HG03460 (cell line): ENCODE measurements around the gene FLRT2.

ENCODE experiments used
- ATAC-seq: cut with Tn5 transposase; IDR thresholded peaks from one replicate; pipeline ENCODE4 v1.9.1; 2021; ENCODE audit not compliant: unreplicated experiment

FLRT2 gene

DNA sequence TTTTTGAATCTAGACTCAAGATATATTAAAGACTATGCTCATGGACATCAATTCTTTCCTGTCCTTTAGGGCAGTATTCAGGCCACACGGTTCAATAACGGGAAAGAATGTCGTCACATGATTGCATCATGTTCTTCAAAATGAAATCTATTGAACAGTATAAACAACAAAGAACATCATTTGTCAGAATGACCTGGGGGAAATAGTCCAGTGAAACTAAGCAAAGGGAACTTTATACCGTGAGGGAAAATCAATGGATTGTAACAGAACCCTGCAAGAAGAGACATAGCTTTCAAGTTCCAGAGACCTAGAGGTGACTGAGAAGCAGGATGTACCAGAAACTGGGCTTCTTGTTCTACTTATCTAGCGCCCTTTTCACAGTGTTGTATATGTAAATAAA lies 32.7 kb downstream of the FLRT2 start:
- ATAC-seq: no peak

DNA sequence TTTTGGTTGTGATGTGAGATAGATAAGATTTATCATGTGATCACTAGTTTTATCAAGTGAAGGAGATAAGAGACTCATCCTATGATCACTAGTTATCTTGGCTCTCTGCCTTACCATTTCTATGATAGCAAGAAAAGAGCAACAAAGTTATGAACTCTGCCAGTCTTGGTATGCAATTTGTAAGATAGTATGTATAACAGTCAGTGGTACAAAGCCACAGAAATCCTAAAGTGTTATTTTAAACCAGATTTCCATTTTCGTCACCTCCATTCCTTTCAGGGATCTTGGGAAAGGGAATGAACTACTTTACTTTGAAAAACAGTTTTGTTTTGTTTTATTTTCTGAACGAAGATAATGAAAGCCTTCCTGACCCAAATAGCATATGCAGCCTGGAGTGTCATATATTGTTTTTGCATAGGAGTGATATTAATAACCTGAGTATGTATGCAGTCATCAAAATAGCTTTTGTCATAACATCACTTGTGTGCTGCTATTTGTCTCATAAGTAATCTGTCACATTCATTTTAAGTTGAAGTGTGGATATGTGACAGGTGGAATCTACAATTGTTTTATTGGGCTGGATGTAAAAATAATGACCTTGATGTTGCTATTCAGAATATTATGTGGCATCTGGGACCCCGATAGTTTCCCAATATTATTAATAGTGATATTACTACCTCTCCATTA lies 35.0 kb downstream of the FLRT2 start:
- no peak for ATAC-seq

DNA sequence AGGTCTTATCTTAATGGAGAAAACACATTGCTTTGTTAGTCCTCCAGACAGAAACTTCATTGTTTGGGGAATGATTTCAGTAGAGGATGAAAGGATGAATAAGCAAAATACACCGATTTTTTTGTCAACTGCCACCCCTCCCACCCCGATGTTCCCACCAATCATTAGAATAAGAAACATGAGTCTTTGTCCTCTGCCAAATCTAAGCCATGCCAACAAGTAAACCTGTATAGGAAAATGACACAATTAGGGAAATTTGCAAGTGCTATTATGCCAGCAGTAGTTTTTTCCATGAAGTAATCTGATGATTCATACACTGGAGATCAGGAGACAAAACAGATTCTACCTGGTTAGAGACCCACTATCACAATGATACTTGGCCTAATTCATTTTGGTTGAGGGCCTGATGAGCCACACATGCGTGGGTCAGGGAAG lies 35.9 kb downstream of the FLRT2 start:
- no peak for ATAC-seq

DNA sequence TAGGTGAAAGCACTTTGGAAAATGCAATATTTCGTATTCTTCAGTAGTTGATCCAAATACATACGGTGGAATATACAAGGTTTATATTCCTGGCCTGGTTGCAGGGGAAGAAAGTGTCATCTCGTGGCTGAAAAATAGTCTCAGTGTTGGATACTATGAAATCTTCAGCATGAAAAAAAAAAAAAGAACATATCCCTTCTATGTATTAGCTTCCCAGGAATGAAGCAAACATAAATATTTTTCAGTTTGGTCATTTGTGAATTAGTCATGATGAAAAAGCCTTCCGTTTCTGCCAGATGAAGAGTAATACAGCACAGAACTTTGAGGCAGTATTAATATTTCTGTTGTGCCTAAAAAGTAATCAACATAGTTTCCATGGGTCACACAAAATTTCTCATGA lies 36.7 kb downstream of the FLRT2 start:
- no peak for ATAC-seq

DNA sequence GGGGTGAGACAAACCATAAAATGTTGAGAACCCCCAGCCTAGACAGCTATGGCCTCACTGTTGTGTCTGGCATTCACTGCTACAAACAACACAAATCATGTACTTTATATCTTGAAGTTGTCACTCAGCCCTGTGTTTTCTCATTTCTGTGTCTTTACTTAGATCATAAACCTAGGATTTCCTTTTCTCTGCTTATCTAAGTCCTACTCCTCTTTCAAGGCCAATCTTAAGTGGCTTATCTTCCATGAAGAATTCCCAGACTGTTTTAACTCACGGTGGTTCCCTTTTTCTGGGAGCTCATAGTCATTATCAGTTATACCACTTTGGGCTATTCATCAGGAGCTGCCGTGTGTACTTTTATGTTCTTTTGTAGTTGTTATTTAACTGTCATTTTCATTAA lies 42.1 kb downstream of the FLRT2 start:
- no peak for ATAC-seq

DNA sequence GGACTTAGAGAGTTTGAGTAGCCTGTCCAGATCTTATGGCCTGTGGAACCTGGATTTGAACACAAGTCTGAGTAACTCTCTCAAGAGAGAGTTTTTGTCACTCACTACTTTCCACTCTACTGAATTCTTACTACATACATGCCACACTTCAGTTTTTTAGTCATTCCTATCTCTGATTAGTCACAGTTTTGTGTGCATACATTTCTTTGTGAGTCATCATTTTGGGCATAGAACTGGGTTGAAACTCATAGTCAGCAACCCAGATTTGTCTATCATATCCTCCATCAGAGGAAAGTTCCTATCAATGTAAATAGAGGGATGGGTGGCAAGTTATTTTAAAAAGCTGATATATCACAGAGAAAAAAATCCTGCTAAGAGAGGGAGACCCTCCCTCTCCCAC lies 42.9 kb downstream of the FLRT2 start:
- ATAC-seq: no peak

DNA sequence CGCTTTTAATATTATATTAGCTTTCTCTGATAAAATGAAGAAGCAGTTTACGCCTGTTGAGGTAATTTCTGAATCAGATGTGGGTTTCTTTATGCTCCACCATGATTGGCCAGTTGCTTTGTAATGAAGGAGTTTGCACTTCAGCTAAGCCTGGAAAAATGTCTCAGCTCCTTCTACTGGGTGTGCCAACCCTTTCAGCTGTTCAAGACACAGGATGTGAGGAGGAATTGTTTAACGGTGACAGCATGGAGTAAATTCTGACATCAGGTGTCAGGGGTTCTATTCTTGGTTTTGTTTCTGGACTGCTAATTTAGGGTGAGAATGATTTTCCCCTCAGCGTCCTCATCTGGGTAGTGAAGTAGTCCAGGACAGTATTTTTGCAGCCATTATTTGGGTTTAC lies 43.5 kb downstream of the FLRT2 start:
- no peak for ATAC-seq

DNA sequence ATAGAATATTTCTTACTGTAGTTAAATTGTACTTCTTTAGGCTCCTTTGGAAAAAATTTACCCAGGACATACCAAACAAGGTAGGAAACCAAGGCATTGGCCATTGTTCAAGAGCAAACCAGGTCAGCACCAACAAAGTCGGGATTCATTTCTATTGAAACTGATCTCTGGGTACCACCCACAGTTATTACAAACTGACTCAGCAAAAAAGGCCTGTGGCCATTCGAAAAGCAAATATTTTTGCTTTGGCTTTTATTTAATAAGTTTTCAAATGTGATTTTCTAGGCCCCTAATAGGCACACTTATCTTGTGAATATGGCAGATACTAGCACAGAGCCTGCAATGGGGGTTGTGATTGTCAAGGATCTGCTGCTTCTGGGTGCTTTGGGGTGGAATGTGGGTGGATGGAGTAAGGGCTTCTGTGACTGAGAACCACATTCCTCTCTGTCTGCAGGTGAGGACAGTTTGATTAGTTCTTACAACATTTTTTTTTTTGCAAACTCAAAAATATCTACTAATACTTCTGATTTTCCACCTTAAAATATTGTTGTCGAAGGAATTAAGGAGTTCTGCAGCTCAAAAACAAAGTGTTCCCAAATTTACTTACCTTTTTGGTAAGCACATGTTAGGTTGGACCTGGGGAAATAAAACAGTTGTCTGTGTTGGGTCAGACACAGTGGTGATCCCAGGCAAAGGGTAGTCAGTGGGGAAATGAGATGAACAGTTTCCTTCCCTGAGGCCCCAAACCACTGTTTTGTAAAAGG lies 45.1 kb downstream of the FLRT2 start:
- ATAC-seq: no peak

DNA sequence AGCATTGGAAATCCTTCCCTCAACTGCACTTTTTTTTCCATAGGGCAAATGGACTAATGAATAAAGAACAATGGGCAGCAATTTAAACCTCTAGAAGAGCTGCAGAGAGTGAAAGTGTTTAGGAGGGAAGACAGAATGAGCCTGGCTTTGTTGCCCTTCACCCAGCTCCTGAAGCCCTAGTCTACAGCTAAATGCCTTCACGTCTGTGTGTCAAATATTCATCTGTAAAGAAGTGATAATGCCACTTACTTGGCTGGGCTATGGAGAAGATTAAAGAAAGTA lies 45.6 kb downstream of the FLRT2 start:
- no peak for ATAC-seq

DNA sequence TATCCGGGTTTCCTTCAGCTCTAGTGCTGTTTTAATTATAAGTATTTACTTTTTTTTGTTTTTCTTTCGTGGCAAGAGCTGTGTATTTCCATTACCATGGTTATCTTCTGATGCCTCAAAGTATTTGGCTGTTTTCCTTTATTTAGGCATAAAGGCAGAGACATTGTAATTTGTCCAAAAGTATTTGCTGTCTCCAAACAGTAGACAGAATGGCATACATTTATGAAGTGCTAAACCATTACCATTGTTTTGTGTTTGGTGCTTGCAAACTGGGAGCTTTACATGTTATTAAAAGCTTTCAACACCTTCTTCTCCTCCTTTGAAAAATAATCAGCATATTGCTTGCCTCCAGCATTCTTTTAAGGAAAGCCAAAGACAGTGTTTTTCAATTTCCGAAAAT lies 46.3 kb downstream of the FLRT2 start:
- no peak for ATAC-seq

DNA sequence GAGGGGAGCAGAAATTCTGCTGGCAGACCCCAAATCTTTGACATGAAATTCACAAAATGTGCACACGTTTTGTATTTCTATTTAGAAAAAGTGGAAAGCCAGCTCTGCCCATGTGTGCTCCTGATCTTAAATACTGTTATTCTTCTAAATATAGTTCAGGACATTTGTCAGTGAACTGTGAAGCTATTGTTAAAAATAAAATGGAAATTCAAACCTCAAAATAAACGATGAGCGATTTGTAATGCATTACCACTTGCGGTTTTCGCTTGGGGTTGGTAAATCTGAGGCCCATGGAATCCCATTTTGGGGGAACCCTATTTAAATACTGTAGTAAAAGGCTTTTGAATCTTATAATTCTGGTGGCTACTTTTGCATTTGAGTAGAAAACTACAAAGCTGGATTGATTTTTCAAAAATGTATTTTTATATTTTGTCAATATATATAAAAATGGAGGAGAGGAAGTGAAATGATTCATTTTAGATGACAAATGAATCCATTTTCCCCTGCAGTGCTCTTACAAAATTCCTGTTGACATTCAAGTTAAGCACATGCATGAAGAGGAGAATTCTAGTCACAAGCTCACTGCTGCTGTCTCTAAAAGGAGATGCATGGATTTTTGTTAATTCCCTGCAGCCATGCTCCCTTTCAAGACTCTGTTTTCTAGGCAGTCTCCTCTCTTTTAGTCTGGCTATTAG lies 47.1 kb downstream of the FLRT2 start:
- ATAC-seq: no peak

DNA sequence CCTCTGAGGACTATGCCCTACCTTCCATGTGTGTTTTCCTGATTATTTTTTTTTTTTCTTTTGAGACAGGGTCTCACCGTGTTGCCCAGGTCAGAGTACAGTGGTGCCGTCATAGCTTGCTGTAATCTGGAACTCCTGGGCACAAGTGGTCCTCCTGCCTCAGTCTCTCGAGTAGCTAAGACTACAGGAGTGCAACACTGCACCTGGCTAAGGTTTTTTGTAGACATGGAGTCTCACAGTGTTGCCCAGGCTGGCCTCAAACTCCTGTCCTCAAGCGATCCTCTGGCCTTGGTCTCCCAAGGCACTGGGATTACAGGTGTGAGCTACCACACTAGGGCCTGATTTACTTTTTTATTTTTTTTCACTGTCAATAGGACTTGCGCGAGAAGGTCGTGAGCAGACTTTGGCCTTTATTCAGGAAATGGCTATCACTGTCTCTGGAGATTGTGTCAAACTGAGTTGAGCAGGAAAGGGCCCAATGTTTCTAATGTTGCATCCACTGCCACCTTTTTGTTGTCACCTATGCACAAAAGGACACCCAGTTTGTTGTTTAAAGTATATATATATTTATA lies 47.7 kb downstream of the FLRT2 start:
- ATAC-seq: no peak

DNA sequence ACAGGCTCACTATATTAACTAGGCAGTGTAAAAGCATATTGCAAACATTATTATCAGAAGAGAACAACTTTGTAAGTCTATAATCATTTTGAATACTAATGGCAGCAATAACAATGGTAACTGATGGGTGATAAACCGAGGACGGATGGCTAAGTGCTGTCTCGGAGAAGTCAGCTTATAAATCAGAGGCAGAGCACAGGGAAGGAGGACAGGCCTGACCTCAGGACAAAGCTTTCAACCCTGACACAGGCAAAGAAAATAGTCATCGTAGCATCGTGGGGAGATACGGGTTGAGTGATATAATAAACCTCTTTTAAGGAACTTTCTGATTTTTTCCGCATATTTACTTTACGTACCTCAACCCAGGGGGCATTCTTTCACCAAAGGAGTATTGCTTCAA lies 48.4 kb downstream of the FLRT2 start:
- no peak for ATAC-seq

DNA sequence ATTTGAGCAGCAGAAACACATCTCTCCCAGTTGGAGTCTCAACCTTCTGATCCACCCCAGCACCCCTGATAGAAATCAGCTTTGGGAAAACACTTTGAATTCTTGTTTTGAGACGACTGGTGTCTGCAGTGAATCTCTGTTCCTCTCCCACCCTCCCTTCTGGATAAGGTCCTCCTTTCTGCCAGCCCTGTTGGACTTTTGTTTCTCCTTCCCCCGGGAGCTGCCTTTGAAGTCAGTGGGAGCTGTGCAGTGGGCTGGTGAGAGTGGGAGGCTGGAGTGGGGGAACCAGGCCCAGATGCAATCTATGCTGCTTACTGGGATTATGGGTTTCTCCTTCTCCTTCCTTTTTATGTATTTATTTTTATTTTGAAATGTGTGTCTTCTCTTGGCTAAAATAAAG lies 49.0 kb downstream of the FLRT2 start:
- no peak for ATAC-seq

DNA sequence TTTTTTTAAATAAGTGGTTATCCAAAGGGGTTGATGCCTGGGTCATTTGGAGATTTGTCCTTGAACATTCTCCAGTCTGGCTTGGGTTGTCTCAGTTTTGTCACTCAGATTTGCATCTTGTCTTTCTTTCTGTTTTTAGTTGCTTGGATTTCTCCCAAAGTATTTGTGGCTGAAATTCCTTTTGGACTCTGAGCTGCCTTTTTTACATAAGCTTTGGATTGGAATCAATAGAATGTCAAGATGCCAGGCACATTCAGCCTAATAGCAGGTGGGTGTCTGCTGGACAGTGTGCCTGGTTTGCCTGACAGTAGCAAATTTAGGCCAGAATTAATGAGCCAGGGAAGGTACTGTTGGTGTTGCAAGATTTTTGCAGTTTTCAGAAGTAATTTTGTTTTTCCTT lies 50.0 kb downstream of the FLRT2 start:
- ATAC-seq: no peak

DNA sequence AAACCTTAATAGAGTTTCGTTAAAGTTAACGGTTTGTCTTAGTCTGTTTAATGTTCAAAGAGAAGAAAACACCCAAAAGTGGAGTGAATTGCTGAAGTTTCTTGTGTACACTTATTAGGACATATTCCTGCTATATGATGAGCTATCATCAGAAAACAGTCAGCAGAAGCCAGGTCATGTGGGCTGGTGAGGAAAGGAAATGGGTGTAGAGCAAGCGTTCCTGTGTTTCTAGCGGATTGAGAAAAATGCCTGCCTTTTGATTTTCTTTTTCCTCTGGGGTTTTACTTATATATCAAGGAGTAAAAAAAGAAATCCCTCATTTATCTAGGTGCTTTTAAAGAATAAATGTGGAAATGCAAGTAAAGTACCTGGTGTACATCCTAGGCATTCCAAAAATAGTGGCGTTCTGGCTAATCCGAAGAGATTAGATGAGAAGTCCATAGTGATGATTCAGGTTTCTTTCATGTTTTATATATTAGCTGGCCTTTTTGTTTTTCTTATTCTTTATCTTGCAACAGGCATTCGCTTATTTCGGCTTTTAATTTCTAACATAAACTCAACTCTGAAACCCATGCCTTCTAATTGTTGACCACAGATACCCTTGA lies 50.7 kb downstream of the FLRT2 start:
- ATAC-seq: no peak

DNA sequence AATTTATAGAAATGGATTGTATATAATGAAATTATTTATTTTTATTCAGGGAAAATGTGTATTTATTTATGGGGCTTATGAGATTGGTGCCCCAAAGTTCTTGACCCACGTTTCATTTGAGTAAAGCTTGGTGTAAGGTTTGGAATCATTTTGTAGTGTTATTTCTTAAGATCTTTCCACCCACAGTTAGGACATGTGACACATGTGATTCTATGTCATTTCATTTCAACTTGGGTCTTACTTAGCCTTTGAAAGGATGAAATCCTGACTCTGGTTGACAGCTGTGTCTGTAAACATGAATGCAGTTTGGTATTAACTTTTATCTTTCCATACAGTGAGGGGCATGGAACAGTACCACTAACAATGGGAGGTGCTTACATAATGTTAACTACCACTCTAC lies 51.7 kb downstream of the FLRT2 start:
- ATAC-seq: no peak

DNA sequence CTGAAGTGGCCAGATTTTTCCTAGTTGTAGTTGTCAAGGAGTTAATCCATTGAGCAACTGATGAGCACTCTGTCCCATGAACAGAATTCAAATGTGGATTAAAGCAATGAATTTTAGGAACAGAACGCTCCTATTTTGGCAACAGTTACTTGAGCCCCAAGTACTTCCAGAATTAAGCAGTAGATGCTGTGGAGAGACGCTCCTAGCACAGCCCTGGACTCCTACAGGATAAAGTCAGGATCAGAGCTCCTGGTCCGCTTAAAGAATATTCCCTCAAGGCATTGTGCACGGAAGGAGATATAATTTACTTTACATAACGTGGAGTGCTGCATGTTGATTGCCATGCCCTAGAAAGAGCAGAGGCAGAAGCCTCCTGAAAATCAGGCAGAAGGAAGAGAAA lies 53.4 kb downstream of the FLRT2 start:
- no peak for ATAC-seq

DNA sequence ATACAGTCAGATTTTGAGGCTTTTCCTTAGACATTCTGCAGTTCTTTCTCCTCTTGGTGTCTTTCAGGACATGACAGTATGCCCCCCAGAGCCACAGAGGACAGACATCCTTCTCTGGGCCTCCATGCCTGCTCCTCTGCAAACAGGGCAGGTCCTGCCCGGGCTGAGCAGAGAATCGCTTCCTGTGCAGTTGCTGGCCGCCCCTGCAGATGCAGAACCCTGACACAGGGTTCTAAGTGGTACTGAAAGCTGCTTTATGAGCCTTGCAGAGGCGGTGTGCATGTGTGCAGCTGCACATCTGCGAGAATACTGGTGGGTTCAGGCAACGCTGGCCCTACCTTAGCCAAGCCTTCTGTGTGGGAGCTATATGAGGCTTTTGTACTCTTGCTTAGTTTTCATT lies 54.5 kb downstream of the FLRT2 start:
- no peak for ATAC-seq

DNA sequence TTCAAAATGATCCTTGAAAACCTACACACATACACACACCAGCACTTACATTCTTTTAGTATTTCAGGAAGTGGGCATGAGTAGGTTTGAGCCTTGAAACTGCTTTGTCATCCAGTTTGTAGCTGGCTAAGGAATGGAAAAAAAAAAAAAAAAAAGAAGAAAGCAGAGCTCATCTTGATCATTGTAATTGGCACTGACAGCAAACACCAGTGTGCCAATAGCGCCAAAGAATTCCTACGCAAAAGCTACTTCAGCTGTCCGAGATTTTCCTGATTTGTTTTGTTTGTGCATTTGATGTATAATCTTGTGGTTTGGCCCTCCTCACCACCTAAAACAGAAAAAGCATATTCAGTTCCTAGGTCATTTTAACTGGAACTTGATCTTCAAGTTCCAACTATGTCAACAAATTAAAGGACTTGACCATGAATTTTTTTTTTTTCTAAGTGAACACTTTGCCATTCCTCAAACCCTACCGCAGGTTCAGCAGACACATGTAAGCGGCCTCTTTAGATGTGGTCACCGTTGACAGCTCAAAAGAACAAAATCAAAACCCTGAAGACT lies 57.3 kb downstream of the FLRT2 start:
- no peak for ATAC-seq

DNA sequence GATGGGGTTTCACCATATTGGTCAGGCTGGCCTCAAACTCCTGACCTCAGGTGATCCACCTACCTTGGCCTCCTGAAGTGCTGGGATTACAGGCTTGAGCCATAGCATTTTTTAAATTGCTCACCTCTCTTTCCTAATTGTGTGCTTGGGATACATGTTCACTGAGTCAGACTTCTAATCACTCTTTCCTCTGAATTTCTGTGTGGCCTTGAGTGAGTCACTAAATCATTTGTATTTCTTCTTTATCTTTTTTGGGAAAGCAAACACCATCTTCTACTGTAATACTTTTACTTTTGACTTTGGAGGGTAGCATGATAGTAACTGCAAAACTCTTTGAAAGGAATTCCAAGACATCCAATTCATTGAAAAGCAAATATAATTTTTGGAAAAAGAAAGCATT lies 60.8 kb downstream of the FLRT2 start:
- ATAC-seq: no peak
